Dendritic cell treated with granulocyte-macrophage colony-stimulating factor and Interleukin-4, amounts not matched to agents 40 ng/mL and 50 ng/mL, for 4 days (primary cell): ENCODE results near the gene ABHD17C.

ENCODE experiments used
- H3K27ac Mint-ChIP-seq: one replicate; pipeline ENCODE4 v1.8.0; 2022; ENCODE audit warnings: mild to moderate bottlenecking, mixed read lengths
- H3K27me3 Mint-ChIP-seq: one replicate; pipeline ENCODE4 v1.8.0; 2022; ENCODE audit warnings: mild to moderate bottlenecking, mixed read lengths
- H3K36me3 Mint-ChIP-seq: one replicate; pipeline ENCODE4 v1.8.0; 2022; ENCODE audit warnings: low read depth, mixed read lengths
- H3K4me1 Mint-ChIP-seq: one replicate; pipeline ENCODE4 v1.8.0; 2022; ENCODE audit warnings: low read depth, mixed read lengths
- H3K4me3 Mint-ChIP-seq: one replicate; pipeline ENCODE4 v1.8.0; 2022; ENCODE audit warnings: mild to moderate bottlenecking, moderate library complexity, mixed read lengths
- H3K9me3 Mint-ChIP-seq: one replicate; pipeline ENCODE4 v1.8.0; 2022; ENCODE audit warnings: mixed read lengths
- intact Hi-C: fragments of 100-400 bp; cut with micrococcal nuclease; formaldehyde crosslinking; loops from one replicate; pipeline ENCODE4 v1.15.0; 2022

The ABHD17C gene

GRCh38 chr15:80697075-80697685, 2.1 kb downstream of the ABHD17C start:
- H3K4me1 Mint-ChIP-seq, result peaks cover 22% of the 10 kb centered on the region
- peaks cover 26% of the 10 kb centered on the region for H3K27me3 Mint-ChIP-seq
- no peak overlapping the region for H3K27ac Mint-ChIP-seq
- H3K4me3 Mint-ChIP-seq, result no peak overlapping the region
- intact Hi-C loops, result loop anchor here (10.0 kb wide), 1 partner anchor 78 kb away; the partner anchor contains the start of gene CEMIP
- H3K9me3 Mint-ChIP-seq, result no peaks in the 10 kb centered on the region
- no peaks in the 10 kb centered on the region for H3K36me3 Mint-ChIP-seq

GRCh38 chr15:80698676-80699075, 3.6 kb downstream of the ABHD17C start:
- Mint-ChIP-seq H3K27me3 (peaks cover 24% of the 10 kb centered on the region), H3K4me3 (no peak overlapping the region), H3K27ac (no peak overlapping the region), H3K36me3 (no peaks in the 10 kb centered on the region), H3K9me3 (no peaks in the 10 kb centered on the region), H3K4me1 (peaks cover 21% of the 10 kb centered on the region)
- intact Hi-C loops, result loop anchor here (10.0 kb wide), 1 partner anchor 76 kb away; the partner anchor contains the start of gene CEMIP

GRCh38 chr15:80699981-80700380, 4.9 kb downstream of the ABHD17C start:
- Mint-ChIP-seq H3K36me3 (no peaks in the 10 kb centered on the region), H3K9me3 (no peaks in the 10 kb centered on the region), H3K4me3 (no peak overlapping the region), H3K27ac (no peak overlapping the region), H3K27me3 (peaks cover 20% of the 10 kb centered on the region), H3K4me1 (peaks cover 11% of the 10 kb centered on the region)
- intact Hi-C loops, result loop anchor here (10.0 kb wide), 1 partner anchor 75 kb away; the partner anchor contains the start of gene CEMIP

GRCh38 chr15:80701676-80702311, 6.7 kb downstream of the ABHD17C start:
- no peaks in the 10 kb centered on the region for H3K4me1 Mint-ChIP-seq
- intact Hi-C loops, result no loop called here
- H3K27ac Mint-ChIP-seq, result no peak overlapping the region
- H3K4me3 Mint-ChIP-seq, result no peak overlapping the region
- H3K36me3 Mint-ChIP-seq, result no peaks in the 10 kb centered on the region
- H3K27me3 Mint-ChIP-seq, result peaks cover 8% of the 10 kb centered on the region
- no peaks in the 10 kb centered on the region for H3K9me3 Mint-ChIP-seq

GRCh38 chr15:80703081-80703480, 8.0 kb downstream of the ABHD17C start:
- intact Hi-C loops, result no loop called here
- no peaks in the 10 kb centered on the region for H3K9me3 Mint-ChIP-seq
- H3K4me1 Mint-ChIP-seq, result no peaks in the 10 kb centered on the region
- H3K4me3 Mint-ChIP-seq, result no peak overlapping the region
- H3K27me3 Mint-ChIP-seq, result peaks cover 5% of the 10 kb centered on the region
- H3K36me3 Mint-ChIP-seq, result no peaks in the 10 kb centered on the region
- no peak overlapping the region for H3K27ac Mint-ChIP-seq

- Mint-ChIP-seq H3K36me3 (no peaks in the 10 kb centered on the region), H3K9me3 (no peaks in the 10 kb centered on the region), H3K4me1 (no peaks in the 10 kb centered on the region), H3K27me3 (peaks cover under 1% of the 10 kb centered on the region), H3K4me3 (no peak overlapping the region), H3K27ac (no peak overlapping the region)
- intact Hi-C loops, result no loop called here
Observed at GRCh38 chr15:80703965-80704364, 8.9 kb downstream of the ABHD17C start.

- H3K36me3 Mint-ChIP-seq, result no peaks in the 10 kb centered on the region
- intact Hi-C loops, result no loop called here
- no peaks in the 10 kb centered on the region for H3K27me3 Mint-ChIP-seq
- no peak overlapping the region for H3K4me3 Mint-ChIP-seq
- no peak overlapping the region for H3K27ac Mint-ChIP-seq
- H3K9me3 Mint-ChIP-seq, result no peaks in the 10 kb centered on the region
- no peaks in the 10 kb centered on the region for H3K4me1 Mint-ChIP-seq
Observed at GRCh38 chr15:80706161-80706560, 11.1 kb downstream of the ABHD17C start.

GRCh38 chr15:80709542-80709941, 14.4 kb downstream of the ABHD17C start:
- no peaks in the 10 kb centered on the region for H3K4me1 Mint-ChIP-seq
- H3K27ac Mint-ChIP-seq, result no peak overlapping the region
- H3K36me3 Mint-ChIP-seq, result no peaks in the 10 kb centered on the region
- no peaks in the 10 kb centered on the region for H3K27me3 Mint-ChIP-seq
- H3K9me3 Mint-ChIP-seq, result no peaks in the 10 kb centered on the region
- intact Hi-C loops, result no loop called here
- H3K4me3 Mint-ChIP-seq, result no peak overlapping the region

GRCh38 chr15:80710635-80711554, 15.8 kb downstream of the ABHD17C start:
- no peaks in the 10 kb centered on the region for H3K9me3 Mint-ChIP-seq
- H3K4me3 Mint-ChIP-seq, result no peak overlapping the region
- no peak overlapping the region for H3K27ac Mint-ChIP-seq
- no peaks in the 10 kb centered on the region for H3K4me1 Mint-ChIP-seq
- no peaks in the 10 kb centered on the region for H3K36me3 Mint-ChIP-seq
- intact Hi-C loops, result no loop called here
- no peaks in the 10 kb centered on the region for H3K27me3 Mint-ChIP-seq

- intact Hi-C loops, result no loop called here
- Mint-ChIP-seq H3K27ac (no peak overlapping the region), H3K27me3 (no peaks in the 10 kb centered on the region), H3K9me3 (no peaks in the 10 kb centered on the region), H3K36me3 (no peaks in the 10 kb centered on the region), H3K4me3 (no peak overlapping the region), H3K4me1 (no peaks in the 10 kb centered on the region)
Observed at GRCh38 chr15:80711886-80712285, 16.8 kb downstream of the ABHD17C start.

GRCh38 chr15:80712956-80713355, 17.8 kb downstream of the ABHD17C start:
- no peaks in the 10 kb centered on the region for H3K27me3 Mint-ChIP-seq
- H3K4me3 Mint-ChIP-seq, result no peak overlapping the region
- H3K9me3 Mint-ChIP-seq, result no peaks in the 10 kb centered on the region
- H3K36me3 Mint-ChIP-seq, result no peaks in the 10 kb centered on the region
- H3K27ac Mint-ChIP-seq, result no peak overlapping the region
- intact Hi-C loops, result no loop called here
- no peaks in the 10 kb centered on the region for H3K4me1 Mint-ChIP-seq

GRCh38 chr15:80721476-80721875, 26.4 kb downstream of the ABHD17C start:
- H3K27me3 Mint-ChIP-seq, result peaks cover 4% of the 10 kb centered on the region
- H3K9me3 Mint-ChIP-seq, result peaks cover 7% of the 10 kb centered on the region
- peaks cover 18% of the 10 kb centered on the region for H3K4me1 Mint-ChIP-seq
- intact Hi-C loops, result no loop called here
- no peak overlapping the region for H3K27ac Mint-ChIP-seq
- H3K4me3 Mint-ChIP-seq, result no peak overlapping the region
- H3K36me3 Mint-ChIP-seq, result no peaks in the 10 kb centered on the region

- H3K9me3 Mint-ChIP-seq, result peaks cover 7% of the 10 kb centered on the region
- H3K27ac Mint-ChIP-seq, result no peak overlapping the region
- no peaks in the 10 kb centered on the region for H3K36me3 Mint-ChIP-seq
- H3K4me3 Mint-ChIP-seq, result no peak overlapping the region
- H3K4me1 Mint-ChIP-seq, result peaks cover 18% of the 10 kb centered on the region
- peaks cover 4% of the 10 kb centered on the region for H3K27me3 Mint-ChIP-seq
- intact Hi-C loops, result no loop called here
Observed at GRCh38 chr15:80722811-80723210, 27.7 kb downstream of the ABHD17C start.

- no peaks in the 10 kb centered on the region for H3K27me3 Mint-ChIP-seq
- no peaks in the 10 kb centered on the region for H3K9me3 Mint-ChIP-seq
- H3K4me1 Mint-ChIP-seq, result no peaks in the 10 kb centered on the region
- no peaks in the 10 kb centered on the region for H3K36me3 Mint-ChIP-seq
- intact Hi-C loops, result no loop called here
- H3K27ac Mint-ChIP-seq, result no peak overlapping the region
- H3K4me3 Mint-ChIP-seq, result no peak overlapping the region
Observed at GRCh38 chr15:80727196-80727595, 32.1 kb downstream of the ABHD17C start.
